Body of pancreas (tissue), 4 donors: Measurements from ENCODE around the gene CLVS2.

Source experiments
- POLR2A ChIP-seq, 3 donors: fragments of 450-650 bp; IDR thresholded peaks; one replicate each; pipeline ENCODE4 v1.6.1; 2016; ENCODE audit warnings: antibody characterized with exemption in 3 of 3, mild to moderate bottlenecking in 2 of 3
- TF ChIP-seq, protein P1 (sequence below), 7 experiments: fragments of 450-650 bp in 4 of 7; fragments of 200-600 bp in 3 of 7; sonication (generic) in 3 of 7; IDR thresholded peaks; one replicate each; pipeline ENCODE4 v1.5.1; 2016 to 2019; ENCODE audit warnings: antibody characterized with exemption in 7 of 7

DNA sequence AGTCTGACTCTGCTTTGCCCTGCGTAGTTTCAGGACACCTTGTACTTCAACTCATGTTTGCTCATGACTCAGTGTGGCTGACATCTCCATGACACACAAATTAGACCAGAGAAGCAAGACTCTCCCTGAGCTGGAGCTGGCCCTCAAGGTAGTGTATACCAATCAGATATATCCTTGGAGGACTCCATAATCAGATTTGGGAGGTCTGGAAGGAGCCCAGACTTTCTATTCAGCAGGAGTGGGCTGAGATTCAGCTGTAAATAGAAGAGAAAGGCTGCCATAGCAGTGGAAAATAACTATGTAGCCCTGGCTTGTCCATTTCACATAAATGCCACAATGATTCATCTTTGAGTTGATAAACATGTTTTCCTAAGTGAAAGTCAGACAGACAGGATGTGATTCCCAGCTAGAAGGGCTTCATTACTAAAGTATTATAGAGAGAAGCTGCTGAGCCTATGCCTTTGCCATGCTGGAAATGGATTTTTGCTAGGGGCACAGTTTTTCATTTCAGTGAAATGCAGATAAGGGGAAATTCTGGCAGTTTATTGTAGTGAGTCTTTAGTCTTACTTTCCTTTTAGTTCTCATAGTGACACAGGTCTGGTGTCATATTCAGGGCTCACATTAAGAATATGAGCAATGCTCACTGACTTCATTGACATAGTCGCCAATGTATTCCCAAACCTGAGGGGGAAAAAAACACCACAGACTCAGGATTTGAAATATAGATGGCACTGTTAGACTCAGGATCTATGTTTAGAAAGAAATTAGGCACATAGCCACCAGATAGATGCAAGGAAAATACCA lies 95.3 kb downstream of the CLVS2 start:
- TF ChIP-seq, protein P1, sequence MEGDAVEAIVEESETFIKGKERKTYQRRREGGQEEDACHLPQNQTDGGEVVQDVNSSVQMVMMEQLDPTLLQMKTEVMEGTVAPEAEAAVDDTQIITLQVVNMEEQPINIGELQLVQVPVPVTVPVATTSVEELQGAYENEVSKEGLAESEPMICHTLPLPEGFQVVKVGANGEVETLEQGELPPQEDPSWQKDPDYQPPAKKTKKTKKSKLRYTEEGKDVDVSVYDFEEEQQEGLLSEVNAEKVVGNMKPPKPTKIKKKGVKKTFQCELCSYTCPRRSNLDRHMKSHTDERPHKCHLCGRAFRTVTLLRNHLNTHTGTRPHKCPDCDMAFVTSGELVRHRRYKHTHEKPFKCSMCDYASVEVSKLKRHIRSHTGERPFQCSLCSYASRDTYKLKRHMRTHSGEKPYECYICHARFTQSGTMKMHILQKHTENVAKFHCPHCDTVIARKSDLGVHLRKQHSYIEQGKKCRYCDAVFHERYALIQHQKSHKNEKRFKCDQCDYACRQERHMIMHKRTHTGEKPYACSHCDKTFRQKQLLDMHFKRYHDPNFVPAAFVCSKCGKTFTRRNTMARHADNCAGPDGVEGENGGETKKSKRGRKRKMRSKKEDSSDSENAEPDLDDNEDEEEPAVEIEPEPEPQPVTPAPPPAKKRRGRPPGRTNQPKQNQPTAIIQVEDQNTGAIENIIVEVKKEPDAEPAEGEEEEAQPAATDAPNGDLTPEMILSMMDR (IDR thresholded peaks at IDR 0.05), result no peak
- TF ChIP-seq POLR2A (IDR thresholded peaks at IDR 0.05), result no peak
